Ishikawa (cell line): ENCODE measurements around the gene GPR146.

Experiments
- CEBPB ChIP-seq: IDR thresholded peaks from 2 replicates; pipeline ENCODE4 v1.6.1; 2012
- CREB1 ChIP-seq: IDR thresholded peaks from 2 replicates; pipeline ENCODE4 v1.6.1; 2012; ENCODE audit warnings: low read depth
- EGR1 ChIP-seq: IDR thresholded peaks from 2 replicates; pipeline ENCODE4 v1.6.1; 2012
- EP300 ChIP-seq: IDR thresholded peaks from 2 replicates; pipeline ENCODE4 v1.6.1; 2012; ENCODE audit warnings: borderline replicate concordance
- MAX ChIP-seq: IDR thresholded peaks from 2 replicates; pipeline ENCODE4 v1.6.1; 2012
- NFIC ChIP-seq: IDR thresholded peaks from 2 replicates; pipeline ENCODE4 v1.6.1; 2012
- RAD21 ChIP-seq: IDR thresholded peaks from 2 replicates; pipeline ENCODE4 v1.6.1; 2012; ENCODE audit warnings: low read depth
- REST ChIP-seq: IDR thresholded peaks from 2 replicates; pipeline ENCODE4 v1.6.1; 2012; ENCODE audit warnings: low read depth, mild to moderate bottlenecking
- TAF1 ChIP-seq: IDR thresholded peaks from 2 replicates; pipeline ENCODE4 v1.6.1; 2012; ENCODE audit warnings: low read depth, mild to moderate bottlenecking
- TCF12 ChIP-seq: IDR thresholded peaks from 2 replicates; pipeline ENCODE4 v1.6.1; 2012; ENCODE audit warnings: low read depth
- TEAD4 ChIP-seq: IDR thresholded peaks from 2 replicates; pipeline ENCODE4 v1.6.1; 2012
- YY1 ChIP-seq: IDR thresholded peaks from 2 replicates; pipeline ENCODE4 v1.6.1; 2012; ENCODE audit warnings: low read depth
- ZBTB7A ChIP-seq: IDR thresholded peaks from 2 replicates; pipeline ENCODE4 v1.6.1; 2012; ENCODE audit warnings: low read depth
- TF ChIP-seq, protein P1 (sequence below): IDR thresholded peaks from 2 replicates; pipeline ENCODE4 v1.6.1; 2012

DNA sequence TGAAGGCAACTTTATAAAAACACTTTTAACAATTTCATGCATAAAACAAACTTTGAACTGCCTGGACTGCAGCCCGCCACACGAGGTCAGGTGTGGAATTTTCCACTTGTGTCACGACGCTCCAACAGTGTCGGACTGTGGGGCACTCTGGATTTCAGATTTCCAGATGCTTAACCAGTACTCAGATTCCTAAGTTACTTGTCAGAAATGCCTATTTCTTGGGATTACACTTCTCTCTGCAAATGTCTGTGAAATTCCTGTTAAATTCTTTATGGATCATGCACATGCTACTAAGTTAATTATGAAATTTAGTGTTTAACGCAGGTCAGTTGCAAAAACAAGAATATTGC lies 43.1 kb downstream of the GPR146 start:
- TF ChIP-seq NFIC (no peak), RAD21 (no peak), CEBPB (no peak), TAF1 (no peak), EP300 (no peak), YY1 (no peak), REST (no peak), EGR1 (no peak), MAX (no peak; the same call in 1 of the 2 replicates), ZBTB7A (no peak), TEAD4 (no peak), TCF12 (no peak), CREB1 (no peak)
- TF ChIP-seq, protein P1, sequence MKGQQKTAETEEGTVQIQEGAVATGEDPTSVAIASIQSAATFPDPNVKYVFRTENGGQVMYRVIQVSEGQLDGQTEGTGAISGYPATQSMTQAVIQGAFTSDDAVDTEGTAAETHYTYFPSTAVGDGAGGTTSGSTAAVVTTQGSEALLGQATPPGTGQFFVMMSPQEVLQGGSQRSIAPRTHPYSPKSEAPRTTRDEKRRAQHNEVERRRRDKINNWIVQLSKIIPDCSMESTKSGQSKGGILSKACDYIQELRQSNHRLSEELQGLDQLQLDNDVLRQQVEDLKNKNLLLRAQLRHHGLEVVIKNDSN = no peak
